Loucy (cell line): ENCODE measurements around the gene TAF13.

ENCODE experiments used
- EZH2phosphoT487 ChIP-seq: fragments of 200-600 bp; IDR thresholded peaks from 2 replicates; pipeline ENCODE4 v1.6.1; 2018; ENCODE audit warnings: antibody characterized with exemption, mild to moderate bottlenecking, moderate library complexity, borderline replicate concordance
- TF ChIP-seq, protein P1 (sequence below): fragments of 200-600 bp; sonication (generic); conservative IDR thresholded peaks from 2 replicates; pipeline ENCODE4 v1.5.1; 2014; ENCODE audit warnings: mild to moderate bottlenecking, antibody characterized with exemption, low read length

DNA sequence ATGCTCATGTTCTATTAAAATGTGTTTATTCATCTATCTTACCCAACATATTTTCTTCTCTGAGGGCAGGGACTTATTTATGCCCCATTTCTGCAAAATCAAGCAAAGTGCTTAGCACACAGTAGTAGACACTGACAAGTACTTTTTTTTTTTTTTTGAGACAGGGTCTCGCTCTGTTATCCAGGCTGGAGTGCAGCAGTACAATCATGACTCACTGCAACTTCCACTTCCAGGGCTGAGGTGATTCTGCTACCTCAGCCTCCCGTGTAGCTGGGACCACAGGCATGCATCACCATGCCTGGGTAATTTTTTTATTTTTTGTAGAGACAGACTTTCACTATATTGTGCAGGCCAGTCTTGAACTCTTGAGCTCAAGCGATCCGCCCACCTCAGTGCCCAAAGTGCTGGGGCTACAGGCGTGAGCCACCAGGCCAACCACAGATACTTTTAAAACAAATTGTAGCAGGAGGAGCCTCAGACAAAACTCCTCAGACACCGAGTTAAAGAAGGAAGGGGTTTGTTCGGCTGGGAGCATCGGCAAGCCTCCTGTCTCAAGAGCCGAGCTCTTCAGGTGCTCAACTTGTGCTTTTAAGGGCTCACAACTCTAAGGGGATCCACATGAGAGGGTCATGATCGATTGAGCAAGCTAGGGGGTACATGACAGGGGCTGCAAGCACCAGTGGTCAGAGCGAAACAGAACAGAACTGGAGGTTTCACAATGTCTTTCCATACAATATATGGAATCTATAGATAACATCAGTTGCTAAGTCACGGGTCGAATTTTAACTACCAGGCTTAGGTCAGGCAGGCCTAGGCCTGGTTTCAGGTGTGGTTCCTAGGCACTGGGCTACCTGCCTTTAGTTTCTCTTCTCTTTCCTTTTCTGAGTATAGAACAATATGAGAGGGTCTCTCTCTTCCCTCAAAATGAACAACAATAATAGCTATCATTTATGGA is 9.0 kb upstream of the TAF13 start:
- TF ChIP-seq, protein P1, sequence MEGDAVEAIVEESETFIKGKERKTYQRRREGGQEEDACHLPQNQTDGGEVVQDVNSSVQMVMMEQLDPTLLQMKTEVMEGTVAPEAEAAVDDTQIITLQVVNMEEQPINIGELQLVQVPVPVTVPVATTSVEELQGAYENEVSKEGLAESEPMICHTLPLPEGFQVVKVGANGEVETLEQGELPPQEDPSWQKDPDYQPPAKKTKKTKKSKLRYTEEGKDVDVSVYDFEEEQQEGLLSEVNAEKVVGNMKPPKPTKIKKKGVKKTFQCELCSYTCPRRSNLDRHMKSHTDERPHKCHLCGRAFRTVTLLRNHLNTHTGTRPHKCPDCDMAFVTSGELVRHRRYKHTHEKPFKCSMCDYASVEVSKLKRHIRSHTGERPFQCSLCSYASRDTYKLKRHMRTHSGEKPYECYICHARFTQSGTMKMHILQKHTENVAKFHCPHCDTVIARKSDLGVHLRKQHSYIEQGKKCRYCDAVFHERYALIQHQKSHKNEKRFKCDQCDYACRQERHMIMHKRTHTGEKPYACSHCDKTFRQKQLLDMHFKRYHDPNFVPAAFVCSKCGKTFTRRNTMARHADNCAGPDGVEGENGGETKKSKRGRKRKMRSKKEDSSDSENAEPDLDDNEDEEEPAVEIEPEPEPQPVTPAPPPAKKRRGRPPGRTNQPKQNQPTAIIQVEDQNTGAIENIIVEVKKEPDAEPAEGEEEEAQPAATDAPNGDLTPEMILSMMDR: no peak
- no peak for TF ChIP-seq EZH2phosphoT487
